H1 (cell line): ENCODE measurements around the gene SPAAR. TPM values are rescaled to one million over a fixed set of nuclear protein-coding genes. Genes with fewer than 3 reads are reported as not detected.

ENCODE experiments used
- CTCF ChIA-PET: fragments of 300-600 bp; sonication (Branson Sonifier 250); formaldehyde crosslinking; loops from one replicate; lab custom pipeline; 2021; ENCODE audit not compliant: partially characterized antibody; lab: Charles Lee
- POLR2A ChIA-PET: fragments of 300-600 bp; sonication (Branson Sonifier 250); formaldehyde crosslinking; loops from one replicate; lab custom pipeline; 2021; ENCODE audit warnings: inconsistent platforms; ENCODE audit not compliant: partially characterized antibody; lab: Charles Lee
- DNase-seq, 2 experiments: peaks; one replicate each; pipeline versions ENCODE4 v3.0.0 to v3.0.0-alpha.2; 2010 to 2022; ENCODE audit warnings: low spot score in 2 of 2, low read depth in 1 of 2, mixed read lengths in 1 of 2
- FAIRE-seq: peaks from 2 replicates; lab custom pipeline; 2011; peaks lifted over from hg19 to GRCh38; lab: Jason Lieb, UNC
- H2AFZ ChIP-seq: 2 replicates; pipeline ENCODE4 v1.8.1; 2012; ENCODE audit warnings: low read length, inconsistent platforms
- H2AK5ac ChIP-seq: 2 replicates; pipeline ENCODE4 v1.6.1; 2013; ENCODE audit warnings: low read depth, low read length
- H2BK120ac ChIP-seq: replicated peaks from 2 replicates; pipeline ENCODE3; 2013; ENCODE audit warnings: low read depth, low read length, inconsistent platforms
- H2BK12ac ChIP-seq: 2 replicates; pipeline ENCODE4 v1.6.1; 2013; ENCODE audit warnings: low read depth, low read length
- H2BK15ac ChIP-seq: 2 replicates; pipeline ENCODE4 v1.6.1; 2013; ENCODE audit warnings: low read length
- H2BK20ac ChIP-seq: 2 replicates; pipeline ENCODE4 v1.6.1; 2013; ENCODE audit warnings: low read length
- H2BK5ac ChIP-seq: 2 replicates; pipeline ENCODE4 v1.6.1; 2013; ENCODE audit warnings: low read depth, low read length
- H3K14ac ChIP-seq: 2 replicates; pipeline ENCODE4 v1.6.1; 2013; ENCODE audit warnings: inconsistent platforms; ENCODE audit not compliant: insufficient read length
- H3K18ac ChIP-seq: 2 replicates; pipeline ENCODE4 v1.6.1; 2013; ENCODE audit warnings: low read length; ENCODE audit errors: extremely low read depth
- H3K23ac ChIP-seq: 2 replicates; pipeline ENCODE4 v1.6.1; 2013; ENCODE audit warnings: inconsistent platforms; ENCODE audit not compliant: insufficient read length
- H3K23me2 ChIP-seq: 2 replicates; pipeline ENCODE4 v1.6.1; 2013; ENCODE audit warnings: low read depth, low read length
- H3K27ac ChIP-seq: 2 replicates; pipeline ENCODE4 v1.6.1; 2011; ENCODE audit warnings: low read depth, low read length, inconsistent platforms
- H3K27me3 ChIP-seq, 4 experiments: replicated peaks in 1 of 4; 1 replicate in 1 of 4; 2 replicates in 3 of 4; pipeline versions ENCODE4 v1.6.1 to v1.8.1; 2011 to 2013; ENCODE audit warnings: low read length in 3 of 4, mild to moderate bottlenecking in 3 of 4, inconsistent platforms in 2 of 4, mixed read lengths in 2 of 4, moderate library complexity in 1 of 4; ENCODE audit not compliant: control insufficient read depth in 3 of 4, insufficient read depth in 3 of 4; ENCODE audit errors: extremely low read depth in 1 of 4
- H3K36me3 ChIP-seq, 4 experiments: 2 replicates each; pipeline versions ENCODE4 v1.6.1 to v1.8.1; 2011 to 2013; ENCODE audit warnings: mild to moderate bottlenecking in 4 of 4, low read length in 3 of 4, moderate library complexity in 2 of 4, control low read depth in 1 of 4, inconsistent platforms in 1 of 4; ENCODE audit not compliant: insufficient read depth in 4 of 4, control insufficient read depth in 2 of 4
- H3K4ac ChIP-seq: replicated peaks from 2 replicates; pipeline ENCODE3; 2013; ENCODE audit warnings: low read length, low read depth, mixed read lengths, inconsistent platforms; ENCODE audit not compliant: insufficient read length
- H3K4me1 ChIP-seq, 4 experiments: replicated peaks in 1 of 4; 1 replicate in 1 of 4; 2 replicates in 3 of 4; pipeline versions ENCODE4 v1.6.1 to v1.8.1; 2011 to 2013; ENCODE audit warnings: low read length in 3 of 4, inconsistent platforms in 2 of 4, mixed read lengths in 1 of 4; ENCODE audit not compliant: insufficient read depth in 4 of 4, control insufficient read depth in 3 of 4
- H3K4me2 ChIP-seq, 2 experiments: 2 replicates each; pipeline versions ENCODE4 v1.6.1 to v1.8.1; 2011 to 2013; ENCODE audit warnings: low read depth in 2 of 2, low read length in 2 of 2, control low read depth in 1 of 2, inconsistent platforms in 1 of 2, mild to moderate bottlenecking in 1 of 2; ENCODE audit not compliant: insufficient read depth in 1 of 2
- H3K4me3 ChIP-seq, 4 experiments: fragments of 200-600, 300-600 bp in 1 of 4; sonication (generic), shearing (Covaris generic), sonication (Bioruptor Twin) in 1 of 4; 2 replicates each; pipeline versions ENCODE4 v1.5.1 to v1.8.1; 2011 to 2016; ENCODE audit warnings: low read length in 4 of 4, low read depth in 3 of 4, control low read depth in 2 of 4, inconsistent platforms in 2 of 4, mild to moderate bottlenecking in 2 of 4, mixed read lengths in 1 of 4, moderate library complexity in 1 of 4; ENCODE audit not compliant: insufficient read depth in 2 of 4; ENCODE audit errors: extremely low read depth in 1 of 4
- H3K56ac ChIP-seq: replicated peaks from 2 replicates; pipeline ENCODE3; 2013; ENCODE audit warnings: low read depth, mild to moderate bottlenecking, mixed read lengths, low read length, inconsistent platforms; ENCODE audit not compliant: insufficient read length
- H3K79me1 ChIP-seq: 2 replicates; pipeline ENCODE4 v1.6.1; 2013; ENCODE audit warnings: low read depth, low read length, control low read depth
- H3K79me2 ChIP-seq, 2 experiments: 2 replicates each; pipeline versions ENCODE4 v1.6.1 to v1.8.1; 2012 to 2013; ENCODE audit warnings: low read length in 2 of 2, mild to moderate bottlenecking in 2 of 2, inconsistent platforms in 1 of 2; ENCODE audit not compliant: insufficient read depth in 2 of 2, control insufficient read depth in 1 of 2
- H3K9ac ChIP-seq, 4 experiments: replicated peaks in 1 of 4; 1 replicate in 1 of 4; 2 replicates in 3 of 4; pipeline versions ENCODE4 v1.6.1 to v1.8.1; 2011 to 2013; ENCODE audit warnings: low read depth in 3 of 4, low read length in 3 of 4, control low read depth in 2 of 4, mild to moderate bottlenecking in 2 of 4, moderate library complexity in 2 of 4, inconsistent platforms in 1 of 4; ENCODE audit errors: extremely low read depth in 1 of 4
- H3K9me3 ChIP-seq, 2 experiments: 2 replicates each; pipeline versions ENCODE4 v1.6.1 to v1.8.1; 2012 to 2013; ENCODE audit warnings: mild to moderate bottlenecking in 2 of 2, moderate library complexity in 2 of 2, control low read depth in 1 of 2, inconsistent platforms in 1 of 2, low read depth in 1 of 2, low read length in 1 of 2, mixed read lengths in 1 of 2; ENCODE audit not compliant: insufficient read depth in 2 of 2
- H4K20me1 ChIP-seq, 2 experiments: replicated peaks in 1 of 2; 2 replicates each; pipeline versions ENCODE3 to v1.8.1; 2011 to 2013; ENCODE audit warnings: inconsistent platforms in 2 of 2, low read length in 2 of 2, mild to moderate bottlenecking in 1 of 2; ENCODE audit not compliant: insufficient read depth in 2 of 2, control insufficient read depth in 1 of 2
- H4K5ac ChIP-seq: 2 replicates; pipeline ENCODE4 v1.6.1; 2013; ENCODE audit warnings: low read length, low read depth, mixed read lengths, inconsistent platforms; ENCODE audit not compliant: insufficient read length
- H4K8ac ChIP-seq: 2 replicates; pipeline ENCODE4 v1.8.0; 2013; ENCODE audit warnings: mild to moderate bottlenecking, moderate library complexity, low read length, inconsistent platforms; ENCODE audit not compliant: insufficient read depth; ENCODE audit errors: extremely low read depth
- H4K91ac ChIP-seq: replicated peaks from 2 replicates; pipeline ENCODE3; 2013; ENCODE audit warnings: low read length, mixed read lengths, inconsistent platforms; ENCODE audit not compliant: insufficient read length
- BCL11A ChIP-seq, 2 experiments: IDR thresholded peaks; one replicate each; pipeline ENCODE4 v1.6.1; 2011; ENCODE audit warnings: low read depth in 2 of 2, low read length in 2 of 2, mild to moderate bottlenecking in 2 of 2
- BRCA1 ChIP-seq: IDR thresholded peaks from 2 replicates; pipeline ENCODE4 v1.6.1; 2012; ENCODE audit warnings: low read depth, low read length, improper control_type of control experiment
- CHD1 ChIP-seq: IDR thresholded peaks from 2 replicates; pipeline ENCODE4 v1.6.1; 2012; ENCODE audit warnings: low read depth, low read length, improper control_type of control experiment
- CTBP2 ChIP-seq: IDR thresholded peaks from 2 replicates; pipeline ENCODE4 v1.7.0; 2011; ENCODE audit warnings: borderline replicate concordance, mild to moderate bottlenecking, moderate library complexity, mixed read lengths, low read length; ENCODE audit not compliant: insufficient read depth, insufficient read length
- GABPA ChIP-seq: IDR thresholded peaks from 2 replicates; pipeline ENCODE4 v1.6.1; 2011; ENCODE audit warnings: mild to moderate bottlenecking, low read length, moderate library complexity, borderline replicate concordance; ENCODE audit not compliant: insufficient read depth
- KDM4A ChIP-seq: IDR thresholded peaks from one replicate; pipeline ENCODE4 v1.7.1; 2012; ENCODE audit warnings: low read depth, mild to moderate bottlenecking, moderate library complexity, low read length, inconsistent platforms; ENCODE audit not compliant: severe bottlenecking
- MAX ChIP-seq: IDR thresholded peaks from 2 replicates; pipeline ENCODE4 v1.6.1; 2012; ENCODE audit warnings: inconsistent platforms
- NRF1 ChIP-seq: IDR thresholded peaks from 2 replicates; pipeline ENCODE4 v1.6.1; 2011; ENCODE audit warnings: mild to moderate bottlenecking, low read depth, low read length, improper control_type of control experiment
- POLR2AphosphoS5 ChIP-seq: IDR thresholded peaks from 2 replicates; pipeline ENCODE4 v1.6.1; 2011; ENCODE audit warnings: low read depth, low read length
- SP4 ChIP-seq: IDR thresholded peaks from 2 replicates; pipeline ENCODE4 v1.6.1; 2012; ENCODE audit warnings: low read length, inconsistent platforms
- ZNF274 ChIP-seq: IDR thresholded peaks from 2 replicates; pipeline ENCODE4 v1.7.0; 2012; ENCODE audit warnings: low read length, borderline replicate concordance; ENCODE audit errors: extremely low read depth
- WGBS, 2 experiments: shearing (Covaris generic) in 1 of 2; methylation state at CpG; one replicate each; pipeline versions ENCODE4 v1.1.6 to v1.1.7; 2013 to 2015; ENCODE audit warnings: low lambda C conversion rate in 2 of 2, mixed read lengths in 2 of 2, inconsistent platforms in 1 of 2, low coverage in 1 of 2, missing lambda C conversion rate in 1 of 2; ENCODE audit not compliant: insufficient replicate concordance in 2 of 2, insufficient coverage in 1 of 2, insufficient read length in 1 of 2; ENCODE audit errors: extremely low coverage in 1 of 2, missing lambda C conversion rate in 1 of 2; 5-methylcytosine and 5-hydroxymethylcytosine counted together
- polyA plus RNA-seq, 7 experiments: library from polyadenylated mRNA; depleted of rRNA in 3 of 7; stranded (reverse) in 5 of 7; unstranded in 2 of 7; fragments of >200 nt in 5 of 7; fragments of 200-250 nt in 2 of 7; gene quantifications; 1 replicate in 5 of 7; 2 replicates in 1 of 7; 4 replicates in 1 of 7; pipeline versions ENCODE4 v1.2.1 to v1.2.3, GENCODE V29; 2011 to 2013; ENCODE audit warnings: missing spikeins in 2 of 7, mixed read lengths in 2 of 7
- total RNA-seq: library from RNA; stranded (reverse); fragmentation: NEBNext Ultra II Directional; extraction: Animal tissue kit (Norgen Biotek cat#: 25700); gene quantifications from 2 replicates; pipeline ENCODE4 v1.2.1, GENCODE V29; 2021
- TF ChIP-seq, protein P1 (sequence below): IDR thresholded peaks from 2 replicates; pipeline ENCODE4 v1.6.1; 2011; ENCODE audit warnings: low read length, improper control_type of control experiment

The SPAAR gene
- total and polyA plus RNA-seq, 2 of the 8 experiments (the other 6 are each of a cell fraction or from before 2014, with no cell fraction given) = 0.27 TPM; not detected in 1

DNA sequence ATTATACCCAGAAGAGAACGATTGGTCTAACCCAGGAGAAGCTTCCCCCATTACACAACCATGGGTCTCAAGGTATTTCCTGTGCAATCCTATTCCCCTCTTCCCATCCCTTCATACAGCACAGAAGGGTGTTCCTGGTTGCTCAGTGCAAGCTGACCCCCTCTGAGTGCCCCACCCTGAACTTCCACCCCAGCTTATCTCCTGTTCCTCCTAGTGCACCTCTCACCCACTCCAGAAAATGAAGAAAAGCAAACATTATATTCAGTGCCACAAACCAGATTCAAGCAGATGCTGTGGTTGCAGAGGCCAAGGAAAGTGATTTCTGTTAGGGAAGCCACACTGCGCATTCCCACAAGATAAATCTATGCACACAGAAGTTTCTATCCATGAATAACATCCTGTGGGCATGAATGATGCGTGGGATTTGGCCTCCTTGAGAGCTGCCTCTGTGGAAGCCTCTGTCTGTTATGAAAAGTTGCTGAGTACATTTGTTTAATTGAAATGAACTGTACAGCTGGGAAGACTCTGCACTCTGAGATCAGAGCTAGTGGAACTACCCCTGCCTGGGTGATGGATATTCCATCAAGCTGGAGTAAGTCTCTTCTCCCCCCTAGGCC is 50.9 kb downstream of the SPAAR start:
- no peaks in the 10 kb centered on the region for H4K20me1 ChIP-seq
- no peak overlapping the region for H2AFZ ChIP-seq
- peak in 1 of 2 experiments; percentile 13 for DNase-seq
- TF ChIP-seq CTBP2 (no peak), ZNF274 (no peak), MAX (no peak), NRF1 (no peak), SP4 (no peak), BCL11A (IDR thresholded peaks at IDR 0.05; ENCODE audit: low read depth in 2 of 2, low read length in 2 of 2) (no peak), CHD1 (no peak), BRCA1 (no peak), KDM4A (no peak), POLR2AphosphoS5 (no peak), GABPA (no peak)
- TF ChIP-seq, protein P1, sequence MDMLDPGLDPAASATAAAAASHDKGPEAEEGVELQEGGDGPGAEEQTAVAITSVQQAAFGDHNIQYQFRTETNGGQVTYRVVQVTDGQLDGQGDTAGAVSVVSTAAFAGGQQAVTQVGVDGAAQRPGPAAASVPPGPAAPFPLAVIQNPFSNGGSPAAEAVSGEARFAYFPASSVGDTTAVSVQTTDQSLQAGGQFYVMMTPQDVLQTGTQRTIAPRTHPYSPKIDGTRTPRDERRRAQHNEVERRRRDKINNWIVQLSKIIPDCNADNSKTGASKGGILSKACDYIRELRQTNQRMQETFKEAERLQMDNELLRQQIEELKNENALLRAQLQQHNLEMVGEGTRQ = no peak

More for the DNA sequence above, 50.9 kb downstream of the SPAAR start:
- no peaks in the 10 kb centered on the region for H3K79me2 ChIP-seq
- H4K91ac ChIP-seq = no peak overlapping the region
- no peak overlapping the region for H3K23ac ChIP-seq
- H2AK5ac ChIP-seq = no peak overlapping the region
- no peak overlapping the region for H3K9ac ChIP-seq
- 91% methylated on average over 2 of the region's 3 CpGs; no CpG with 5 or more reads in 1 of the 2 experiments for WGBS, 2 experiments
- POLR2A ChIA-PET = no interaction called here
- no peak overlapping the region for H3K4me3 ChIP-seq
- peaks cover 0 to 2% (median 0%) of the 10 kb centered on the region in 4 experiments; a peak in 2 of 7 replicates for H3K27me3 ChIP-seq
- no peak overlapping the region for H4K8ac ChIP-seq
- H3K36me3 ChIP-seq = no peaks in the 10 kb centered on the region
- no peak overlapping the region for H2BK120ac ChIP-seq
- H2BK15ac ChIP-seq = no peak overlapping the region
- no peak overlapping the region for H3K27ac ChIP-seq
- H3K9me3 ChIP-seq = no peaks in the 10 kb centered on the region
- no peak overlapping the region for H4K5ac ChIP-seq
- H2BK5ac ChIP-seq = no peak overlapping the region
- no peak overlapping the region for H2BK20ac ChIP-seq
- H3K23me2 ChIP-seq = no peaks in the 10 kb centered on the region
- no peak overlapping the region for H3K14ac ChIP-seq
- no peaks in the 10 kb centered on the region for H3K79me1 ChIP-seq
- no peak overlapping the region for H3K4ac ChIP-seq
- no peak for FAIRE-seq
- H3K56ac ChIP-seq = no peak overlapping the region
- peaks cover 0 to 3% (median 1%) of the 10 kb centered on the region in 4 experiments; a peak in 3 of 7 replicates for H3K4me1 ChIP-seq
- no peak overlapping the region for H2BK12ac ChIP-seq
- CTCF ChIA-PET = interaction anchor here (0.6 to 7.3 kb wide), 10 partner anchors 14 to 372 kb away, joined by 3 to 102 read pairs (median 4); no protein-coding TSS in a partner anchor
- H3K18ac ChIP-seq = no peak overlapping the region; the same call in 1 of the 2 replicates
- H3K4me2 ChIP-seq = no peak overlapping the region
